ENCODE data around the gene NFKBIE. TPM values are rescaled to one million over a fixed set of nuclear protein-coding genes. Genes with fewer than 3 reads are reported as not detected.

The NFKBIE gene
- total RNA-seq, 1 experiment from 2014 or later = 32.7 TPM

GRCh38 chr6:44237021-44237812 lies 28.1 kb downstream of the NFKBIE start:
- peak; percentile 99 for DNase-seq
- BruUV-seq (replicated peaks) = TSS peak; percentile 92
- TF ChIP-seq CTCF (IDR thresholded peaks at IDR 0.05; ENCODE audit: unreplicated experiment) = no peak
- Mint-ChIP-seq H3K4me1 (ENCODE audit: low read depth, unreplicated experiment) (peaks cover 41% of the 10 kb centered on the region), H3K27ac (ENCODE audit: unreplicated experiment) (peak overlapping the region; percentile 91), H3K9me3 (ENCODE audit: low read depth, unreplicated experiment) (no peaks in the 10 kb centered on the region), H3K36me3 (ENCODE audit: insufficient read depth, unreplicated experiment) (peaks cover 50% of the 10 kb centered on the region), H3K27me3 (ENCODE audit: unreplicated experiment) (no peaks in the 10 kb centered on the region), H3K4me3 (ENCODE audit: low read depth, unreplicated experiment) (peak overlapping the region; percentile 83)
- CTCF ChIA-PET = interaction anchor here (0.6 to 1.7 kb wide), 11 partner anchors 9 to 141 kb away, joined by 3 to 16 read pairs (median 5); partner anchors contain the start of genes HSP90AB1, SLC29A1, SLC35B2 and TMEM63B
- intact Hi-C loops (cut with micrococcal nuclease; ENCODE audit: unreplicated experiment) = loop anchor here (1.0 to 5.0 kb wide), 2 partner anchors 16 to 140 kb away; no protein-coding TSS in a partner anchor

DNA sequence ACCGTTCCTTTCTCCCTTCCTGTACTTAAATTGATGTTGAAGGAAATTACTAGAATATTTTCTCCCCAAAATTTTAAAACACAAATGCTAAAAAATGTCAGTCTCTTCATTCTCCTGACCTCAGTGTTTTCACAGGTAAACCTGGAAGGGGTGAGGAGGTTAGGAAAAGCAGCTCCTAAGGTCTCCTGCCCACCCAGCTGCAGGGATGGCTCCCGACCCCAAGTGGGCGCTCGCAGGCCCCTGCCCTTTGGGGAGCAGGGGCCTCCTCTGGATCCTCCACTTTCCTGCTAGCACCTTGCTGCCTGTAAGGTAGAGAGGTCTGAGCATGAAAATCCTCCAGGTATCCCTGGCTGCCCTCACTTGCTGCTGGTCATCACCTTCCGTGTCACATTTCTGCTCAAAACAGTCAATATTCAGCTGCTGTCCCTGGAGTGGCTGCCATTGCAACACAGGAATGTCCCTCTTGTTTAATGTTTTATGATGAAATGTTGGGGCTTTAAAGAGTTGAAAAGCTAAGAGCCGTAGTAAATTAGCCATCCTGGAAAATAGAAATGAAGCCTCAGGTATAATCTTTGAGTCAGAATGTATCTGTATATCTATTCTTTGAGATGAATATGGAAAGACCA lies 29.3 kb downstream of the NFKBIE start:
- Mint-ChIP-seq H3K4me3 (ENCODE audit: low read depth, unreplicated experiment) (no peak overlapping the region), H3K27me3 (ENCODE audit: unreplicated experiment) (no peaks in the 10 kb centered on the region), H3K4me1 (ENCODE audit: low read depth, unreplicated experiment) (peaks cover 41% of the 10 kb centered on the region), H3K36me3 (ENCODE audit: insufficient read depth, unreplicated experiment) (peaks cover 50% of the 10 kb centered on the region), H3K9me3 (ENCODE audit: low read depth, unreplicated experiment) (no peaks in the 10 kb centered on the region), H3K27ac (ENCODE audit: unreplicated experiment) (no peak overlapping the region)
- BruUV-seq (replicated peaks) = no TSS peak
- CTCF ChIA-PET = interaction anchor here (2.0 kb wide), 1 partner anchor 140 kb away, joined by 10 read pairs; no protein-coding TSS in a partner anchor
- no peak for TF ChIP-seq CTCF (IDR thresholded peaks at IDR 0.05; ENCODE audit: unreplicated experiment)
- intact Hi-C loops (cut with micrococcal nuclease; ENCODE audit: unreplicated experiment) = loop anchor here (5.0 kb wide), 1 partner anchor 139 kb away; no protein-coding TSS in a partner anchor
- no peak for DNase-seq

- Mint-ChIP-seq H3K9me3 (ENCODE audit: low read depth, unreplicated experiment) (no peaks in the 10 kb centered on the region), H3K4me3 (ENCODE audit: low read depth, unreplicated experiment) (no peak overlapping the region), H3K4me1 (ENCODE audit: low read depth, unreplicated experiment) (peaks cover 41% of the 10 kb centered on the region), H3K36me3 (ENCODE audit: insufficient read depth, unreplicated experiment) (peaks cover 54% of the 10 kb centered on the region), H3K27me3 (ENCODE audit: unreplicated experiment) (no peaks in the 10 kb centered on the region), H3K27ac (ENCODE audit: unreplicated experiment) (no peak overlapping the region)
- no TSS peak for BruUV-seq (replicated peaks)
- CTCF ChIA-PET = interaction anchor here (0.9 to 2.0 kb wide), 3 partner anchors 11 to 139 kb away, joined by 3 to 12 read pairs (median 10); no protein-coding TSS in a partner anchor
- DNase-seq = no peak
- peak; percentile 4 for TF ChIP-seq CTCF (IDR thresholded peaks at IDR 0.05; ENCODE audit: unreplicated experiment)
- intact Hi-C loops (cut with micrococcal nuclease; ENCODE audit: unreplicated experiment) = loop anchor here (5.0 kb wide), 1 partner anchor 138 kb away; no protein-coding TSS in a partner anchor
These were observed 30.1 kb downstream of the NFKBIE start for GRCh38 chr6:44235269-44235668.

DNA sequence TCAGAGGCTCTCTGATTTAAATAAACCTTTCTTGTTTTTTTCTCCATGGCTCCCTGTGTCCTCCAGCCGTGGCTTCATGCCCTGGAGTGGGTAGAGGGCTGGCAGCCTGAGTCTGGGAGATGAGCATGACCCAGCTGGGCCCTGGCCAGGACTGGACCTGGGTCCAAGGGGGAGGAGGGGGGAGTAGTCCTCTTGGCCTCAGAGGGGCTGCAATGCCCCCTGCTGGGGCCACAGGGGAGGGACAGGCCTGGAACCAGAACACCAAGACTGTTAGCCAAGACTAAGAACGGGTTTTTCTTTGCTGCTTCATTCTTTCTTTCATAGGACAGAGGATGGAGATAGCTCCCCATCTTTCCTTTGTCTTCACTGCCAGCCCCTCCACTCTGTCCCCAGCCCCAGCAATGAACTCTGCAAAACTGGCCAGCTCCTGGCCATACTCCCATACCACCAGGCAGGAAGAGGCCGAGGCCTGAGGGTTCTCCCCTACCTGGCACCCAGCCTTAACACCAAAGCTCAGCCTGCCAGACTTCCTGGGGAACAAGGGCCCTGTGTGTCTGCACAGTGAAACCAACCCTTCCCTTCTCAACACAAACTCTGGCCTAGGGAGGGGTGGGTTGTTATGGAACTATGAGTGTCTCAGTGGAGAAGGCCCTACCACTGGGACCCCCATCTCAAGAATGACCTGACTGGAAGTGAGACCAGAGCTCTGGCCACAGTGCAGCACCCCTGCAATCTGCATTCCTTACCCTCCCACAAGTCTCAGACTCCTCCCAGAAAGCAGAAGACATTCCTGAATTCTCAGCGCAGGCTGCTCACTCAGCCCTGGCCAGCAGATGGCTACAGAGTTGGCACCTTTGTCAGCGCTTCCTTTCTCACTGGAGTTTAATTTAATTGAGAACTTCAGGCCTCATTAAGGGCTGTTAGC lies 31.0 kb downstream of the NFKBIE start:
- intact Hi-C loops (cut with micrococcal nuclease; ENCODE audit: unreplicated experiment) = loop anchor here (5.0 kb wide), 1 partner anchor 137 kb away; no protein-coding TSS in a partner anchor
- peaks cover 38% of the 10 kb centered on the region for H3K4me1 Mint-ChIP-seq (ENCODE audit: low read depth, unreplicated experiment)
- H3K36me3 Mint-ChIP-seq (ENCODE audit: insufficient read depth, unreplicated experiment) = peaks cover 57% of the 10 kb centered on the region

More for the DNA sequence above, 31.0 kb downstream of the NFKBIE start:
- peak; percentile 91 for TF ChIP-seq CTCF (IDR thresholded peaks at IDR 0.05; ENCODE audit: unreplicated experiment)
- CTCF ChIA-PET = interaction anchor here (0.6 to 2.0 kb wide), 6 partner anchors 10 to 540 kb away, joined by 3 to 12 read pairs (median 6); no protein-coding TSS in a partner anchor
- Mint-ChIP-seq H3K27me3 (ENCODE audit: unreplicated experiment) (no peaks in the 10 kb centered on the region), H3K4me3 (ENCODE audit: low read depth, unreplicated experiment) (no peak overlapping the region), H3K27ac (ENCODE audit: unreplicated experiment) (no peak overlapping the region), H3K9me3 (ENCODE audit: low read depth, unreplicated experiment) (no peaks in the 10 kb centered on the region)
- BruUV-seq (replicated peaks) = no TSS peak
- peak; percentile 75 for DNase-seq
